Suprapubic skin (tissue), 4 donors: ENCODE measurements around the gene DGCR8. TPM values are rescaled to one million over a fixed set of nuclear protein-coding genes. Genes with fewer than 3 reads are reported as not detected.
A peak's percentile ranks its signal among the peaks of the same experiment; 100 is the strongest.

ENCODE experiments used
- DNase-seq, 2 donors: peaks; one replicate each; pipeline ENCODE4 v3.0.0-alpha.2; 2019; ENCODE audit warnings: low spot score in 2 of 2
- H3K27ac ChIP-seq: fragments of 200-600 bp; sonication (generic); one replicate; pipeline ENCODE4 v1.5.1; 2019
- H3K27me3 ChIP-seq: fragments of 200-600 bp; sonication (generic); one replicate; pipeline ENCODE4 v1.5.1; 2019
- H3K36me3 ChIP-seq: fragments of 200-600 bp; sonication (generic); one replicate; pipeline ENCODE4 v1.5.1; 2019
- H3K4me1 ChIP-seq: fragments of 200-600 bp; sonication (generic); one replicate; pipeline ENCODE4 v1.5.1; 2019
- H3K4me3 ChIP-seq: fragments of 200-600 bp; sonication (generic); one replicate; pipeline ENCODE4 v1.5.1; 2019; ENCODE audit warnings: mild to moderate bottlenecking
- H3K9me3 ChIP-seq: fragments of 200-600 bp; sonication (generic); one replicate; pipeline ENCODE4 v1.5.1; 2019
- CTCF ChIP-seq, 2 donors: fragments of 200-600 bp in 1 of 2; fragments of 450-650 bp in 1 of 2; sonication (generic) in 1 of 2; IDR thresholded peaks; one replicate each; pipeline ENCODE4 v1.5.1; 2016 to 2019; ENCODE audit warnings: antibody characterized with exemption in 2 of 2, mild to moderate bottlenecking in 1 of 2, moderate library complexity in 1 of 2
- EP300 ChIP-seq: sonication (generic); formaldehyde crosslinking; IDR thresholded peaks from one replicate; pipeline ENCODE4 v1.6.1; 2017; ENCODE audit warnings: antibody characterized with exemption
- POLR2A ChIP-seq, 2 donors: fragments of 450-650 bp; IDR thresholded peaks; one replicate each; pipeline ENCODE4 v1.6.1; 2017; ENCODE audit warnings: antibody characterized with exemption in 2 of 2, mild to moderate bottlenecking in 2 of 2, moderate library complexity in 2 of 2
- POLR2AphosphoS5 ChIP-seq, 3 donors: sonication (generic); formaldehyde crosslinking; IDR thresholded peaks; one replicate each; pipeline ENCODE4 v1.6.1; 2017; ENCODE audit warnings: antibody characterized with exemption in 3 of 3
- WGBS: methylation state at CpG from one replicate; pipeline ENCODE4 v1.1.5; 2018; 5-methylcytosine and 5-hydroxymethylcytosine counted together
- total RNA-seq, 4 donors: library from RNA; depleted of rRNA; stranded (reverse); fragments of >200 nt; gene quantifications; one replicate each; pipeline ENCODE4 v1.1.0, GENCODE V29; 2016

The DGCR8 gene
- total RNA-seq, 4 donors from 2014 or later, result 22.4 to 69.1 (median 38.0) TPM

DNA sequence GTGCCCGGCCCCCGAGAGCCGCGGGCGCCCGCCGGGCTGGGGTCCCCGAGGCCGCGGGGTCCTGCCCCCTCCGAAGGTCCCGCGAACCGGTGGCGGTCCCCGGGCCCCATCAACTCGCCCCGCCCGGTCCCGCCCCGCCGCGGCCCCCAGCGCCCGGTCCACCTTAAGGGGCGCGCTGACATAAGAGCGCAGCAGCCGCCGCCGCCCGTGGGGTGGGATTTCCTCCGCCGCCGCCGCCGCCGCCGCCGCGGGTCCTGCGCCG, 51.5 kb downstream of the DGCR8 start, which contains the start of gene ZDHHC8:
TSS of gene ZDHHC8 (plus strand) at position 208 of the 262 bp plus-strand sequence. CDS start 144 bp downstream, outside the sequence.
- Histone ChIP-seq H3K9me3 (no peaks in the 10 kb centered on the region), H3K4me3 (peak within 1 kb of the TSS; percentile 98), H3K27ac (peak within 1 kb of the TSS; percentile 91), H3K36me3 (peaks cover 11% of the 10 kb centered on the region), H3K27me3 (no peaks in the 10 kb centered on the region), H3K4me1 (peaks cover 56% of the 10 kb centered on the region)
- DNase-seq, result no peak
- no peak for TF ChIP-seq POLR2AphosphoS5 (IDR thresholded peaks at IDR 0.05)
- no peak for TF ChIP-seq CTCF (IDR thresholded peaks at IDR 0.05)
- no peak for TF ChIP-seq EP300
- no peak for TF ChIP-seq POLR2A (IDR thresholded peaks at IDR 0.05)
- WGBS, result no CpG with 5 or more reads among the region's 43 CpGs

GRCh38 chr22:20131859-20132685, 52.0 kb downstream of the DGCR8 start:
- WGBS, result no CpG with 5 or more reads among the region's 72 CpGs
- H3K4me1 ChIP-seq, result peaks cover 61% of the 10 kb centered on the region

DNA sequence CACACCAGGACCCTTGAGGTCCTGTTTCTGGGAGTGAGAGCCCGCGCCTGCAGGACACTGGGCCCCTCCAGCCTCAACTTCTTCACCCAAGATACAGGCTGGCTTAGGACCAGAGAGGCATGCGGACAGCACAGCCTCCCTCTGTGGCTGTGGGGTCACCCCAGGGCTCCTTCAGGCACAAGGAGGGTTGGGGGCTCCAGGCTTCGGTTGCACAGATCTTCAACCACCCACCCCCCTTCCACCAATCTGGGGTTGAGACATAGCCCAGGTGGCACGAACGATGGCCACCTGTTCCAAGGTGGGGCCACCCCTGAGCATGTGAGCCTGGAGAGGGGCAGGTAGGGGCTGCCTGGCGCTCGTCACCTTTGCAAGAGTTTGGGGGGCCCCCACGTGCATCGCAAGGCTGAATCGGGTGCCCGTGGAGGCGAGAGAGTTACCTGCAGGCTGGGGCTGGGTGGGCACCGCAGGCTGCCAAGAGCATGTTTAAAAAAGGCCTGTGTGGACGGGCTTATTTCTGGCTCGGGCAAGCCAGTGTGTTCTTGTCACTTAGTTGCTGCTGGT, 52.7 kb downstream of the DGCR8 start:
- peak overlapping the region; percentile 98 for H3K4me3 ChIP-seq
- peaks cover 2% of the 10 kb centered on the region for H3K36me3 ChIP-seq
- TF ChIP-seq POLR2A (IDR thresholded peaks at IDR 0.05), result no peak
- TF ChIP-seq EP300, result no peak
- no peaks in the 10 kb centered on the region for H3K9me3 ChIP-seq
- H3K4me1 ChIP-seq, result peaks cover 68% of the 10 kb centered on the region
- no peak overlapping the region for H3K27ac ChIP-seq
- no peaks in the 10 kb centered on the region for H3K27me3 ChIP-seq
- DNase-seq, result no peak
- no CpG with 5 or more reads among the region's 16 CpGs for WGBS

More at GRCh38 chr22:20131859-20132685, 52.0 kb downstream of the DGCR8 start:
- no peaks in the 10 kb centered on the region for H3K27me3 ChIP-seq
- peak overlapping the region; percentile 69 for H3K27ac ChIP-seq
- no peak for DNase-seq
- peak overlapping the region; percentile 98 for H3K4me3 ChIP-seq
- H3K9me3 ChIP-seq, result no peaks in the 10 kb centered on the region
- TF ChIP-seq POLR2A (IDR thresholded peaks at IDR 0.05) (no peak), POLR2AphosphoS5 (IDR thresholded peaks at IDR 0.05) (no peak), CTCF (IDR thresholded peaks at IDR 0.05) (no peak)
- peaks cover 9% of the 10 kb centered on the region for H3K36me3 ChIP-seq

DNA sequence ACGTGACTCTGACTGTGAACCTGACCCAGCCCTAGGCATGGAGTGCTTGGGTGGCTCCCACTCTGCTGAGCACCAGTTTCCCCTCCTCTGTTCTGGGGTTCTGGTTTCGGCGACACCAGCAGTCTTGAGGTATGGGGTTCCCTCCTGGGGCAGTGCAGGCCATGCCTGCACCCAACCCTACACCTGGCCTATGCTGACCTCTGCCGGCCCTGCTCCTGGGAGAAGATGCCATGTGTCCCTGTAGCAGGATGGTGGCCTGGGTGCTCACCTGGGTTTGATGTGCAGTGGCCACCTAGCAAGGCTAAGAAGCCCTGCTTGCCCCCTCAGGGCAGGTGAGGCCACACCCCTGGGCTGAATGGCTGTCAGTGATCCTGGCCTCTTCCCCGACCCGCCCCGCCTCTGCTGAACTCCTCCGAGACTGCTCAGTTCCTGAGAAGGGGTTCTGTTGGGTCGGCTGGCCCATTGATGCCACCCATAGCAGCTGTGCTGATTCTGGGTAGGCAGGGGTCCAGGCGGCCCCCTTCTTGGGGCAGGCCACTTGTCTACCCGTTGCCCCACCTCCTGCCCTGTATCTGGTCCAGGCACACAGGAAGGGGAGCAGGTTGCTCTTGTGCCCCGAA, 54.0 kb downstream of the DGCR8 start:
- no peaks in the 10 kb centered on the region for H3K27me3 ChIP-seq
- H3K27ac ChIP-seq, result no peak overlapping the region
- H3K4me1 ChIP-seq, result peaks cover 75% of the 10 kb centered on the region
- 72% methylated on average over 3 of the region's 12 CpGs for WGBS
- H3K9me3 ChIP-seq, result no peaks in the 10 kb centered on the region
- TF ChIP-seq CTCF (IDR thresholded peaks at IDR 0.05), result no peak
- no peak for TF ChIP-seq POLR2AphosphoS5 (IDR thresholded peaks at IDR 0.05)
- no peak for TF ChIP-seq POLR2A (IDR thresholded peaks at IDR 0.05)
- TF ChIP-seq EP300, result no peak
- peaks cover under 1% of the 10 kb centered on the region for H3K36me3 ChIP-seq
- no peak overlapping the region for H3K4me3 ChIP-seq
- DNase-seq, result no peak

- TF ChIP-seq POLR2AphosphoS5 (IDR thresholded peaks at IDR 0.05), result no peak
- no peak for TF ChIP-seq CTCF (IDR thresholded peaks at IDR 0.05)
- Histone ChIP-seq H3K4me3 (no peak overlapping the region), H3K27me3 (no peaks in the 10 kb centered on the region), H3K9me3 (no peaks in the 10 kb centered on the region), H3K36me3 (peaks cover 11% of the 10 kb centered on the region), H3K4me1 (peaks cover 69% of the 10 kb centered on the region), H3K27ac (no peak overlapping the region)
- WGBS, result 47% methylated on average over 4 of the region's 4 CpGs
- no peak for DNase-seq
These were observed 55.2 kb downstream of the DGCR8 start for GRCh38 chr22:20135265-20135664.
